HG02610 (cell line): ENCODE data around the gene TELO2.
"Not testable (repeated sequence)": the region's sequence is repeated elsewhere in the genome, so short reads cannot be mapped to it uniquely, and the experiment has no call there.

Source experiments
- ATAC-seq: cut with Tn5 transposase; IDR thresholded peaks from one replicate; pipeline ENCODE4 v1.9.1; 2021; ENCODE audit warnings: mild to moderate bottlenecking, moderate library complexity; ENCODE audit not compliant: unreplicated experiment

TELO2 gene

GRCh38 chr16:1457489-1458245, 35.5 kb upstream of the TELO2 start:
- no peak for ATAC-seq

DNA sequence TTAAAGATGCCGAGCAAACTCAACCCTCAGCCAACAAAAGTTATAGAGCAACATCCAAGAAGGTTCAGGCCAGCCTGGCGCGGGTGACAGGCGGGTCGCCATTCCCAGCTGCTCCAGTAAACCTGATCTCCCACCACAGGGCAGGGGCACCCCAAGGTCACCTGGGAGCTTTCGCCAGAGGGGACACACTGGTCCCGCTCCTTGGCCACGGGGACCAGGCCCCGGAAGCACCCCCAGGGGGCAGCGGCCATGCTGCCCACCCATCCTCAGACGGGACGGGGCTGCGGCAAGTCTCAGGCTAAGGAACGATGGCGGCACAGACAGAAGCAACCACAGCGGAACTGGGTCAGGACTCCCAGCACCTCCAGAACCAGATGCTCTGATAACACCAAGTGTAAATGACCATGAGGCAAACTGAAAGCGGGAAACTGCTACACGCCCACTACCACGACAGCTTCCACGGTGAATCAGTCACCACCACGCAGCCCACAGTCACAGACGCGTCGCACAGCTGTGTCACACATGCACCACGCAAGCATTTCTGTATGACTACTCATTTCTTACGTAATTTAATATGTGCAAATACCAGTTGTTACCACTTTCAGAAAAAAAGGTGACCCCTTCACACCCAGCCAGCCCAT, 34.7 kb upstream of the TELO2 start:
- peak; percentile 29 for ATAC-seq

DNA sequence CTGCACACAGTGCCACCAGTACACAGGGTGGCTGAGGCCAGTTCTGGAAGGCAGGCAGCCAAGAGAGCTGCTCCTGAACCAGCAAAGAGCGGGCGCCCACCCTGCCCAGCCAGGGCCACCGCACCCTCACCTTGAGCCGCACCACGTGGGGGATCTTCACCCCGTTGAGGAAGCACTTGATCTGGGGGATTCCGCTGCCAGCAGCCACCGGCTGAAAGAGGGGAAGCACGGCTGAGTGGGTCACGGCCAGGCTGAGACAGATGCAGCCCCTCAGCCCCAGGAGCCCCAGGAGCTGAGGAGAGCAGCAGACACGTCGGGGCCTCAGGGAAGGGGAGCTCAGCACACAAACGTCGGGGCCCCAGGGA, 34.2 kb upstream of the TELO2 start:
- peak; percentile 43 for ATAC-seq

GRCh38 chr16:1459967-1460366, 33.2 kb upstream of the TELO2 start:
- no peak for ATAC-seq

GRCh38 chr16:1460602-1461138, 32.5 kb upstream of the TELO2 start:
- no peak for ATAC-seq

- ATAC-seq: no peak
Measured at GRCh38 chr16:1461146-1461545, 32.0 kb upstream of the TELO2 start.

- ATAC-seq: no peak
Measured at GRCh38 chr16:1464196-1464893, 28.8 kb upstream of the TELO2 start.

- no peak for ATAC-seq
Measured at GRCh38 chr16:1464894-1465566, 28.1 kb upstream of the TELO2 start.

GRCh38 chr16:1465567-1465915, 27.6 kb upstream of the TELO2 start:
- ATAC-seq: no peak

DNA sequence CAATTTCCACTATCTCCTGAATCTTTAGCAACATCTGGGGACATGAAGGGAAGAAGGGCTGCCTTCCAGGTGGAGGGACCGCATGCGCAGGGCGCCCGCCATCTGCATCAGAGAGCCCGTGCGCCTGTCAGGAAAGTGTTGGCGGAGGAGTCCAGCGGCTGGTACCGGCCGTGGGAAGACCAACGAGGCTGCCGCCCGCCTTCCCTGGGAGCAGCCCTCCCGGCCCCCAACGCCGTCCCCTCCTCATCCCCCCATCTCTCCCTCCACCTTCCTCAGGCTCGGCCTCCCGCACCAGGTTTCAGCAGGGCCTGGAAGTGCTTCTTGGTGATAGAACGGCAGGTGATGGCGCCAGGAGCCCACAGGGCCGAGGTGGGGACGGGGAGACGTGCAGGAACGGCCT, 27.1 kb upstream of the TELO2 start:
- no peak for ATAC-seq

DNA sequence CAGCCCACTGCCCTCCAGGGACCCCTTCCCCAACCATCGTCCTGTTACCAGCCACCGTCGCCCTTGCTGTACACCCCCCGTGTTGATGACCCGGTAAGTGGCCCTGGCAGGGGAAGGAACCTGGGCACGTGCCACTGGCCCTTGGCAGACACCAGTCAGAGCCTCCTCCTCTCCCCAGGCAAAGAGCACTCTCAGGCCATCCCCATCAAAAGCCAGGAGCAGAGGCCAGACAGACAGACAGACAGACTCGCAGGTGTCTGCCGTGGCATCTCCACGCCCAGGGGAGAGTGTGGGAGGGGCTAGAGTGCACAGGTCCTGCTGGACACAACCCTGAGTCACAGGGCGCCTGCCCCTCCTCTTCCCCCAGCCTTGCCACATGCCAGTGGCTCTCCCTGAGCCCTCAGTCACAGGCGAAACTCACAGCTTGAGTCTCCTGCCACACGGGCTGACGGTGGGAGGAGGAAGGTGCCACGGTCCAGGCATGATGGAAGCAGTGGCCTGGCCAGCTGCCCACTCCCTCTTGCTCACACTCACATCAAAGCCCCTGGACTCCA, 26.1 kb upstream of the TELO2 start:
- ATAC-seq: no peak

GRCh38 chr16:1468426-1468810, 24.7 kb upstream of the TELO2 start:
- ATAC-seq: no peak

GRCh38 chr16:1469141-1469540, 24.0 kb upstream of the TELO2 start:
- ATAC-seq: not testable (repeated sequence)

DNA sequence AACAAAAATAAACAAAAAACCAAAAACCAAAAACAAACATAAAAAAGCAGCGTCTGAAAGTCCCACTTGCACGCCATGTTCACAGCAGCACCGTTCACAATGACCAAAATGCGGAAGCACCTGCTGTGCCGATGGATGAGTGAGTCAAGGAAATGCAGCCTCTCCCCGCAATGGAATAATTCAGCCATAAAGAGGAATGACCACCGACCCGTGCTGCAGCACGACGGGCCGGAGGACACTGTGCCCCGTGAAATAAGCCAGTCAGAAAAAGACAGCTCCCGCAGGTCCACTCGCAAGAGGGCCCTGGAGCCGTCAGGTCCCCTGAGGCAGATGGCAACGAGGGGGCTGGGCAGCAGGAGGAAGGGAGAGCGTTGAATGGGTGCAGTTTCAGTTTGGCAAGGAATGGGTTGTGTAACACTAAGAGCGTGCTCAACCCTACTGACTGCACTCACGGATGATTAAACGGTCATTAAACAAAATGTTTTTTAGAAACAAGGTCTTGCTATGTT, 23.4 kb upstream of the TELO2 start:
- no peak for ATAC-seq

DNA sequence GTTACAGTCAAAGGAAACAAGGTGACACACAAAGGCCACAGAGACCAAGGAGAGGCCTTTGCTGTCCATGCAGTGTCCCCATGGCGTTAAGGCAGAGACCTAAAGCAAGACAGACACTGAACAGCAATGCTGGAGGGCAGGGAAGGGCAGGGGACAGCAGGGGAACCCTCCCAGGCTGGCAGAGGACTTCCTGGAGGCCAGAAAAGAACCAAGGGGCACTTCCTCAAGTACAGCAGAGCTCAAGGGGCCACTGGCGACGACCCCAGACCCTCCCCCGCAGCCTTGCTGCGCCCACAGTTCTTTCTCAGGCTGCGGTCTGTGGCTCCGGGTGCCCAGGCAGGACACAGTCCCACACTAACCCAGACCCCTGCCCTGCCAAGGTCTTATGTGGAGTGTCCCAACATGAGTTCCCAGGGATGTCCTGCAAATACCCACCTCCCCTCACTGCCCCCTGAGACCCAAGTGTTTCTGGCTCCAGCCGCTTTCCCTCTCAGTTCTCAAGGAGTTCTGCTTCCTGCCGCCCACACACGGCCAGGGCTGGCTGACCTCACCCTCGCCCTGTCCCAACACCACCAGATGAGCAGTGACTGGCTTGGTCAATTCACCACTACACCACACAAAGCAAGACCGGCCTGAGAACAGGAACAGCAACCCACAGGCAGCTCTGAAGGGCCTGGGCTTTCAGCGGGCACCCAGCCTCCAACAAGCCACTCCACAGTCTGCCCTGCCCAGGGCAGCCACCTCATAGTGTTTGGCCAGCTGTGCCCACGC, 22.5 kb upstream of the TELO2 start:
- ATAC-seq: no peak

- no peak for ATAC-seq
Measured at GRCh38 chr16:1471569-1472194, 21.5 kb upstream of the TELO2 start.

- ATAC-seq: no peak
Measured at GRCh38 chr16:1472974-1473373, 20.2 kb upstream of the TELO2 start.

GRCh38 chr16:1474082-1474795, 18.9 kb upstream of the TELO2 start:
- peak; percentile 10 for ATAC-seq
